SK-N-MC (cell line): ENCODE data around the gene GOLT1A.

Experiments used
- EZH2 ChIP-seq: fragments of 200-600 bp; sonication (generic); IDR thresholded peaks from one replicate; pipeline ENCODE4 v1.6.1; 2017; ENCODE audit warnings: antibody characterized with exemption
- FOXP2 ChIP-seq: optimal IDR thresholded peaks from 2 replicates; pipeline ENCODE3; 2011; ENCODE audit warnings: mild to moderate bottlenecking, moderate library complexity; ENCODE audit not compliant: insufficient read depth; ENCODE audit errors: extremely low read length, control extremely low read depth
- POLR2AphosphoS5 ChIP-seq: IDR thresholded peaks from 2 replicates; pipeline ENCODE4 v1.6.1; 2012; ENCODE audit warnings: mild to moderate bottlenecking, low read depth, low read length, borderline replicate concordance

GRCh38 chr1:204240233-204240632, 26.4 kb upstream of the GOLT1A start:
- TF ChIP-seq EZH2: no peak
- TF ChIP-seq POLR2AphosphoS5: no peak
- no peak for TF ChIP-seq FOXP2
